CD4-positive, alpha-beta T cell treated with Interleukin-1 beta for 1 hour (primary cell): ENCODE measurements around the gene C1orf35.
A peak's percentile ranks its signal among the peaks of the same experiment; 100 is the strongest.

ENCODE experiments used
- DNase-seq, 2 donors: peaks; one replicate each; pipeline ENCODE4 v3.0.0-alpha.2; 2020 to 2022

C1orf35 gene

GRCh38 chr1:228093050-228093906 lies 9.8 kb downstream of the C1orf35 start:
- no peak for DNase-seq

GRCh38 chr1:228092342-228093049 lies 10.6 kb downstream of the C1orf35 start:
- no peak for DNase-seq

DNA sequence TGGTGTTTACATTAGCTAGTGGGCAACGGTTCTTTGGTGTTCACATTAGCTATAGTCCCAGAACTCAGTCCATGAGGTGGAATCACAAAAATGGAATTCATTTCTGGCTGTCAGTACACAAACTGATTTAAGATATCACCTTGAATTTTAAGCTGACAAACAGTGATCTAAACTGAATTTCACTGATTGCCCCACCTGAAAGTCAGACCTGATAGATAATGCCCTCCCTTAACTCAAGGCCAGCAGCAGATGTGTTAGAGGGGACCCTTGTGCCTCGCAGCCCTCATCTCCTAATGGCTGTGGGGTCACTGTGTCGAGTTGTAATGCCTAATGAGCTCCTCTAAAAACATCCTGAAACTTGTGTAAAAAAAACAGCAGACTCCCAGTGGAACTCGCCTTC lies 12.0 kb downstream of the C1orf35 start:
- DNase-seq, result no peak

- no peak for DNase-seq
Observed at GRCh38 chr1:228090613-228091081, 12.5 kb downstream of the C1orf35 start.

GRCh38 chr1:228089519-228090380 lies 13.4 kb downstream of the C1orf35 start:
- no peak for DNase-seq

- peak in 1 of 2 donors; percentile 58 for DNase-seq
Observed at GRCh38 chr1:228088586-228089498, 14.3 kb downstream of the C1orf35 start.

DNA sequence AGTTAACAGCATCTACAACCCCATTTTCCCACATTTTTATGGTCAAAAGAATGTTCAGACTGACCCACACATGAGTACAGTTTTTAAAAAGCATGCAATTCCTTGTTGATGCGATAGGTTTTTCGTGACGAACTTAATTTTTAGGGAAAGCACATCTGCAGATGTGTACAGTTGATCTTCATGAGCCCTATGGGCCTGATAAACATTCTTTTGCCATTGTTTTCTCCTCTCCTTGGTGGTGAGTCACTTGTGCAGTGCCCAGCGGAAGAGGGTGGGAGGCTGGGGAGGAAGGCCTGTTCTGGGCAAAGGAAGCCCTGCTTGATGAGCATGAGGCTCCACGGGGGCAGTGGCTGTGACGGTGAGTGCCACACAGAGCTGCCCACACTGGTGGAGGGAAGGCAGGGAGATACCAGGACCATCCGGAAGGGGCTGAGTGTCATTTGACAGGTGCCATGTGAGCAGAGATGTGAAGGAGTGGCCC lies 15.3 kb downstream of the C1orf35 start:
- peak in 1 of 2 donors; percentile 48 for DNase-seq

DNA sequence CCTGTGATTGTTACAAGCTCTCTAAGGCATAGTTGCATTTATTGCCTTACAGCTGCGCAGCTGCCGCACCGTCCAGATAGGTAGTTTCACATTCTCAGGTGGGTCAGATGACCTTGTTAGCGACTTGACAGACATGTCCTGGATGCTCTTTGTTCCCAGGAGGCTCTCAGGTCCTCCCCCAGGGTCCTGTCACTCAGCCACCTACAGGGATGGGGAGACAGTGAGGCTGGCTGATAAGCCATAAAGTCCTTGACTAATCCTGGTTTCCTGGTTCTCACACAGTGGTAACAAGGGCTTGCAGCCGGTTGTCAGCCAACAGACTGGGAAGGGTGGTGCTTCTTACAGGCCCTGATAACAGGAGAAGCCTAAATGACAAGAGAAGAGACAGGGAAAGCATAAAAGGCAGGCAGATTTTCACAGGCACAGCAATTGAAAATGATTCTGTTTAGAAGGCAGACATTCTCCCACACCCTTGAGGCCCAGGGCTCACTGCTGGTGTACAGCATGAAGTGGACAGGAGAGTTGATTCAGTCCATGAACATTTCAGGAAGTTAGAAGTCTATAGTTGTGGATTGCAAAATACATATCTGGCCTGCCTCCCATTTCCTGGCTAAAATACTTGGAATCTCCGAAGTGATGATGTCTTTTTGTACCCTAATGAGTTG lies 17.7 kb downstream of the C1orf35 start:
- no peak for DNase-seq

DNA sequence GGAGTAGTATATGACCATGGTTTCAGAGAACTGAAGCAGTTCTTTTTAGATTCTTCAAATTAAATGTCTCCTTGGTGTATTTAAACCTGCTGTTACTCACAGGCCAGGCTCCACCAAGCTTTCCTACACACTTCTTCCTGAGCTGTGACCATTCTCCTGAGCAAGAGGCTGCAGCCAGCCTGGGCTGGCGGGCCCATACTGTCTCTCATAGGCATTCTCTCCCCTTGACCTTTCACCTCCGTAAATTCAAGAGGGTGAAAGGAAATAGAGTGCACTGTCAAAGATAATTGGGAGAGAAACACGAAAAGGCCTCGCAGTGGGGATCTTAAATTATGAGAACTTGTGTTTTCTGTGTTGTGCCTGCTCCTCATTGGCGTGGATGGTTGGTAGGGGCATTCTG lies 18.3 kb downstream of the C1orf35 start:
- no peak for DNase-seq

DNA sequence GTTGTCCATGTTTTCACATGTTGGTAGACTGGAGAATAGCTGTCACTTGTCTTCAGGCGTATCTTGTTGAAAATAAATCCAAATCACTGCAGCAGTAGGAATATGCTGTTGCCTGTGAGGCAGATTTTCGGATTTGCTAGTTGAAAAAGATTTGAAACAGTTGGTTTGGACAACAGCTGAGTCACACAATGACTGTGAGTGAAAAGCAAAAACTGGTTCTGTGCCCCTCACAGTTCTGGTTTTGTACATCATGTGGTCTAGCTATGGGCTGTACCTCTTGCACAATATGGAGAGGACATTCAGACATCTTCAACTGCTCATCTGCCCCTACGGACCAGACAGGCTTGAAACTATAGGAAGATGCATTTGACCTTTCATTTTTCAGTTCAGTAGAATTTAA lies 18.8 kb downstream of the C1orf35 start:
- DNase-seq, result no peak

DNA sequence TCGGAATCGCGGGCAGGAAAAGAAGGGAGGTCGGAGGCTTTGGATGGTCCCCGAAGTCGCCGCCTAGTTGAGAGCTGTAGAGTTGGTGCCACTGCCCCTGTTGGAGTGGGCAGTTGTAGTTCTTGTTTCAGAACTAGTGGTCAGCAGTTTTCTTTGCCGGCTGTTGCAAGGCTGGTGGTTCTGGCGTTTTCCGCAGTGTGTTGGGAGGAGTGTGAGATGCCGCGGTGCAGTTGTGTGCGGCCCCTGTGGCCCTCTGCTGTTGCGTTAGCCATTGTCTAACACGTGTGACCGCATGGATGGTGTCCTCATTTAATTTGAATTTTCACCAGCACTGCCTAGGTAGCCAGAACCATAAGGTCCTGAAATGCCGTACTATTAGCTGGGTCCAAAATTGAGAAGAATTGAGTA lies 19.2 kb downstream of the C1orf35 start:
- no peak for DNase-seq

DNA sequence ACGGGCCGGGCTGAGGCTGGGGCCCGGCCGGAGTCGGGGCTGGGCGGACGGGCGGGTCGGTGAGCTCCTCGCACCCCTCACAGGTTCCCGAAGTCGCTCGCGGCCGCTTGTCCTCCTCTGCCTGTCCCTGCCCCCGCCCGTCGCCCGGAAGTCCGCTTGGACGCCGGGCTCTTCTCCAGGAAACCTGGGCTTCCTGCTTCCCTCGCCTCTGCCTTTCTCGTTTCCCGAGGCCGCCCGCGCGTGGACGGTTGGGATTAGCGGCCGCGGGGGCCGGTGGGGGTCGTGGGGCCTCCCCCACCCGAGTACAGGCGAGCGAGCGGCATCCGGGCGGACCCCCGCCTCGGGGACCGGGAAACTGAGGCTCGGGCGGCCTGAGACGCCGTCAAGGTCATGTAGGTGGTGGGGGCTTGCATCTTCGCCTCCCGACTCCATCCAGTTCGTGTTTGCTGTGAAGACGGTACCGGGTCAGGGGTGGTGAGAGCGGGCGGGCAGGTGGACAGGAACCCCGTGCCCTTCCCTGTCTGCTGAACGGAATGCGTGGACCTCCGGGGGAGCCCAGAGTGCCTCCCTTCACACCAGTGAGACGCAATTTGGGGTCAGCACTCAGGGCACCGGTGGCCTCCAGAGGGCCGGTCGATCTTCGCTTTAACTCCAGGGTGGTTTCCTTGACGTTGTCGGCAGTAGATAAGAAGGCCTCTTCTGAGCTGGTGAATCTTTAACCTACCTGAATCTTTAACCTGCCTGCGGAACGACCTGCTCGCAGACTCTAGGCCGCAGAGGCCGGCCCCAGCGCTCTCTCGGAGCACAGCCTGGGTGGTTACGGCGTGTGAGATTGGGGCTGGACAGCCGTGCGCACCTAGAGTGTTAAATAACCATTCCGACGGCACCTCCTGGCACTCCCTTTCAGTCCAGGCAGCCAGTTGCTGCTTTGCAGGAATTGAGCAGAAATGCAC lies 19.9 kb downstream of the C1orf35 start:
- DNase-seq, result no peak

DNA sequence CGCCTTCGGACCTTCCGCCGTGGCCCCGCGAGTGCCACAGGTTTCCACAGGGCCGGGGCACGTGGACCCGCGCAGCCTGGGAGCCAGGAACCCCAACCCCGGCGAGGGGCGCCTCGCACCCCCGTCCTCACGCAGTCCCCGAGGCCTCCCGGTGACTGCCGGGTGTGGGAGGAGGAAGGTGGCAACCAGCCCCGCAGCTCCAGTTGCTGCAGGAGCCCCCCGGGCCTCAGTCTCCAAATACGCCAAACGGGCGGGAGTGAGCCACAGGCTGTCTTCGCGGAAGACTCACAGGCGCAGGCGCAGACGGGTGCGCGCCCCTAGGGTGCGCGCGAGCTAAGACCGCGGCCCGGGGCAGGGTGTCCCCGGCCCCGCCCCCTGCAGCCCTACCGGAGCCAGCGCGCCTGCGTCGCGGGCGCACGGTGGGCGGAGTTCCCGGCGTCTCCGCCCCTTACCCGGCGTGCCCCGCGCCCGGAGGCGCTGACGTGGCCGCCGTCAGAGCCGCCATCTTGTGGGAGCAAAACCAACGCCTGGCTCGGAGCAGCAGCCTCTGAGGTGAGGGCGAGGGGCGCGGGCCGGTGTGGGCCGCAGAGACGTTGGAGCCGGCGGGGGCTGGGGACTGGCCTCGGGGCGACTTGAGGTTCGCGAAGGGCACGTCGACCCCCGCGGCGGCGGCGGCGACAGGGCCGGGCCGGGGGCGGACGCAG lies 20.8 kb downstream of the C1orf35 start, which contains the start of gene ARF1:
Gene ARF1 (plus strand): TSS at position 495 of the 704 bp plus-strand sequence. CDS start 14,407 bp downstream, outside the sequence.
- DNase-seq, result peak; percentile 93 to 94

DNA sequence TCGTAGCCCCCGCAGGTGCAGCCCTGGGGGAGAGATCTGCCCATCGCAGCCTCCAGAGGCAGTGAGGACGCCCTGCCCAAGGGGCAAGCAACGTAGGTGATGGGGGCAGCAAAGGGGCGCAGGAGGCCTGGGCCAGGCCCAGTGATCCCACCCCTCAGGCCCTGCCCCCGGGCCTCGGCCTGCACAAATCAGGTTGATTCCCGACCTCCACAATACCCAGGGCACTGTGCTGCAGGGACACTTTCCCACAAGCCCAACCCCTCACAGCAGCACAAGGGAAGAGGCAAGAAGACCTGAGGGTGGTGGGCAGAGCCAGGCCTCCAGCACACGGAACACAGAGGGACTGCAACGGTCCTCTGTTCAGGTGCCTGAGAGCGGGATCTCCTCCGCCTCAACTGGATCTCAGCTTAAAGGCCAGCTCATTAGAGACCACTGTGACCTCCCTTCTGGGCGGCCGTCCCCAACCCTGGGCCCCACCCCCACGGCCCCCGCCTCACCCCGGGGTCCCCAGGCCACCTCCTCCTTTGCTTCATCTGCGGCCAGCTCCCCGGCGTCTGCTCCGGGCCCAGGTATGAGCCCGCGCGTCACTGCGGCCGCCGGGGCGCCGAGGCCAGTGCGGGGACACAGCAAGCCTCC lies 21.4 kb downstream of the C1orf35 start:
- DNase-seq, result peak in 1 of 2 donors; percentile 33

GRCh38 chr1:228081144-228081543 lies 22.0 kb downstream of the C1orf35 start:
- DNase-seq, result no peak

DNA sequence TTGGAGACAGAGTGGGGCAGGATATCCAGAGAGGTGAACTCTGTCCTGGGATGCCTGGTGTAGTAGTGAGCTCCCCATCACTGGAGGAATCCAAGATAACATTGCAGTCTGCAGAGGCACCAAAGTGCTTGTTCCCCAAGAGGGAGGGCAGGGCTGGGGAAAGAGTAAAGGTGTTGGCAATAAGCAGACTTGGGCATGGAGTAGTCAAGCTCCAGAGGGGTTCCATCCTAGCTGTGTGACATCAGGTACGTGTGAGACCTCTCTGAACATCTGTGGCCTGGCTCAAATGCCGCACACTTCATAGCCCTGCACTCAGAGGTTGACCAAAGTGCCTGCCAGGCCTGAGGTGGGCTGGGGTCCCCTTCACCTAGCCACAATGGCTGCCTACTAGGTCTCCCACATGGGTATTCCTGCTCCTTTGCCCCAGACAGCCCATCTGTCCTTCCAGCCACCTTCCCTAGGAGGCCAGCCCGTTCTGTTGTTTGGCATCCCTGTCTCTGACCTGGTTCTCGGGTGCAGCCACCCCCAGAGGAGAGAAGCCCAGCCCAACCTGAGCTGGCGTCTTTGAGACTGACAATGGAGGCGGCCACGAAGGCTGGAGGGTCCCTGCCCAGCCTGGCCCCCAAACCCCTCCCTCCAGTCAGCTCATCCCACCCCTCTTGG lies 23.4 kb downstream of the C1orf35 start:
- DNase-seq, result no peak

GRCh38 chr1:228079013-228079412 lies 24.1 kb downstream of the C1orf35 start:
- no peak for DNase-seq
